T-helper 9 cell (primary cell): ENCODE data around the gene ACP2.
"Not testable (repeated sequence)": the region's sequence is repeated elsewhere in the genome, so short reads cannot be mapped to it uniquely, and the experiment has no call there.

Source experiments
- DNase-seq: peaks from one replicate; pipeline ENCODE4 v3.0.0-alpha.2; 2020

Gene ACP2

GRCh38 chr11:47241841-47242301 is 6.7 kb downstream of the ACP2 start:
- no peak for DNase-seq

GRCh38 chr11:47239852-47240251 is 8.8 kb downstream of the ACP2 start:
- DNase-seq: no peak

DNA sequence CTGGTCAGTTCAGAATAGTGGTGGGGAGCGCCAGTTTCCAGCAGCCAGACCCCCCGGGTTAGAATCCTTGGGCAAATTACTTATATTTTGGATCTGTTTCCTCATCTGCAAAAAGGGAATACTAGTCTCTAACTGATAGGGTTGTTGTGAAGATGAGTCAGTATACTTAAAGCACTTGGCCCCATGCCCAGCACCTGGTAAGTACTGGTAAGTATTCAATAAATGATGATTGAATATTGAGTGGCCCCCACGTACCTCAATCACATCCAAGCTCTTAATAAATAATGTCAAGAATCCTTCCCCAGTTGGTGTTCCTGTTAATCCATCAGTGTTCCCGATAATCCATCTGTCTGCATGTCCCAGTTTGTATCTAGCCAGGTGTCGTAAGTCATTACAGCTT is 12.1 kb downstream of the ACP2 start:
- no peak for DNase-seq

- no peak for DNase-seq
Observed at GRCh38 chr11:47235163-47235562, 13.5 kb downstream of the ACP2 start.

GRCh38 chr11:47234669-47235100 is 13.9 kb downstream of the ACP2 start:
- DNase-seq: peak; percentile 54

DNA sequence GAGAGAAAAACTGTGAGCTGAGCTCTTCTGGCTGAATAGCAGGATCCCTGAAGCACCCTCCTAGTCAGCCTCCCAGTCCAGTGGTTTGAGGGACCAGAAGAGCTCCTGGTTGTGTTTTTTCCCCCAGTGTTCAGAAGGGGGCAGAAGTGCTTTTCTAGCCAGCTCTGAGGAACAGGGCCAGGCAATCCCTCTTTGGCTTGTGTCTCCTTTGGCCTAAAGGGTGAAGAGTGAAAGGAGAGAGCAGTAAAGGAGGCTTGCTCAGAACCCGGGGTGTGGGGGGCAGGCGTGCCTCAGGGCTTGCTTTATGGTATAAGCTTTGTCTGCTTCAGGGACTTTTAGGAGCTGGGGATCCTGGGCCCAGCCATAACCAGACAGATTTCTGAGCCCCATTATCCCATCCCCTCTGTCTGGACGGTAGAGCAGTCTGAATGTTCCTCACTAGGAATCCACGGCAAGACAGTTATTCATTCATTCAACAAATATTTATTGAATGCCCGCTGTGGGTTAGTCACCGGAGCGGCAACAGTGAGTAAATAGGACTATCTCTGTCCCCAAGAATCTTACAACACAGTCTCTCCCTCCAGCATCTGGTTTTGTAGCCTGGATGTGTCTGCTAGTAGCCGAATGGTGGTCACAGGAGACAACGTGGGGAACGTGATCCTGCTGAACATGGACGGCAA is 14.5 kb downstream of the ACP2 start:
- no peak for DNase-seq

DNA sequence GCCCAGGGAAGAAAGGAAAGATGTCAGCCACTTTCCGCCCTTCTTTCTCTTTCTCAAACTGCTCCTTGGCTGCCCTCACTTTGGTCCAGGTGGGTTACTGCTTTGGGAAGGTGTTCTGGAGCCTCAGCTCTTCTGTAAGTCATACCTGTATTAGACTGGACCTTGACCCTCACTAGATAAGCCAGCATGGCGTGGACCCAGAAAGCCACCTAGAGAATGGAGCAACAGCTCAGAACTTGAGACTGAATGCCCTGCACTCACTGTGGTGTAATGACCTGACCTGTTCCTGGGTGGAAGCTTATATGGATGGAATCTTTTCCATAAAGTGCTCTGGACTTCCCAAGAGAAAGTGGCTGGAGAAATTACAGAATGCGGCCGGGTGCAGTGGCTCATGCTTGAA is 15.6 kb downstream of the ACP2 start:
- DNase-seq: no peak

DNA sequence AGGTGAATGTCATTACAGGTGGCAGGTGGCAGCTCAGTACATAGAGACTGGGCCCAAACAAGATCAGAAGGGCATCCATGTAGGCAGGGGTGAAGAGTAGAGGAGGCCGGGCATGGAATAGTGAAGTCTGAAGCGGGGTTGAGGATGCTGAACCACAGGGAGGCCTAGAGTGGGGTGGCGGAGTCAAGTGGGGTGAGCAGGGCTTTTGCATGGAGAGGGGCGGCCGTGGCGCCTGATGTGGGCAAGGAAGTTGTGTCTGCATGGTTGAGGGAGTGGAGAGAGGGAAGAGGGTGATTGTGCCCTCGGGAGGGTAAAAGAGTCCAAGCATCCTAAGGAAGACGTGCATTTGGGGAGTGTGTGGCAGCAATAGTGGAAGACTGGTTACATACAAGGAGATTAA is 19.5 kb downstream of the ACP2 start:
- no peak for DNase-seq

DNA sequence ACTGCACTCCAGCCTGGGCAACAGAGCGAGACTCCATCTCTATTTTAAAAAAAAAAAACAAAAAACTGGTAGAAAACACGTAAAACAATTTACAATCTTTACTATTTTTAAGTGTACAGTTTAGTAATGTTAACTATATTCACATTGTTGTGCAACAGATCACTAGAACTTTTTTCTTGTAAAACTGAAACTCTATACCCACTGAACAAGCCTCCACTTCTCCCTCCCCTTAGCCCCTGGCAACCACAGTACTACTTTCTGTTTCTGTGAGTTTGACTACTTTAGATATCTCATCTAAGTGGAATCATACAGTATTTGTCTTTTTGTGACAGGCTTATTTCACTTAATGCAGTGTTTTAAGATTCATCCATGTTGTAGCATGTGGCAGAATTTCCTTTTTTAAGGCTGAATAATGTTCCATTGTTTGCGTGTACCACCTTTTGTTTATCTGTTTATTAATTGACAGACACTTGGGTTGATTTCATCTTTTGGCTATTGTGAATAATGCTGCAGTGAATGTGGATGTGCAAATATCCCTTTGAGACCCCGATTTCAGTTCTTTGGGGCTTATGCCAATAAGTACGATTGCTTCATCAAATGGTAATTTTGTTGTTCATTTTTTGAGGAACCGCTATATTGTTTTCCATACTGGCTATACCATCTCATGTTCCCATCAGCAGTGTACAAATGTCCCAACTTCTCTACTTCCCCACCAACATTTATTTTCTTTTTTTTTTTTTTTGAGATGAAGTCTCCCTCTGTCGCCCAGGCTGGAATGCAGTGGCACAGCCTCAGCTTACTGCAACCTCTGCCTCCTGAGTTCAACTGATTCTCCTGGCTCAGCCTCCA is 22.8 kb downstream of the ACP2 start:
- no peak for DNase-seq

GRCh38 chr11:47222696-47223095 is 25.9 kb downstream of the ACP2 start:
- DNase-seq: no peak

DNA sequence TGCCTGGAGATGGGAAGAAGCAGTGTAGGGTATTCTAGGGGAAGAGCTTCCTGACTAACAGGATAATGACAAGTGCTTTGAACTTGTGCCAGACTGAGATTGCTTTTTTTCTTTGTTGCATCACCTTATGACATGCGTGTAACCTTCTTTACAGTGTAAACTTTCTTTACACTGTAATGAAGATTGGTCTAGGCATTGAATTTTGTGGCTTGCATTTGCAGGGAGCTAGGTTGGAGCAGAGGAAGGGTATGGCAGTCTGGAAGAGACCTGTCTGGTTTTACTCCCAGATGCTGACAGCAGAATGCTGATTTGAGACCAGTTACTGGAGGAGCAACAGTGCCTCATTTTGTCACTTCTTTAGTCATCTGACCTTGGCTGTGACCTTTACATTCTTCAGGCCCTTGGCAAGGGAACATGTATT is 28.2 kb downstream of the ACP2 start:
- DNase-seq: no peak

GRCh38 chr11:47216121-47216798 is 32.4 kb downstream of the ACP2 start:
- peak; percentile 15 for DNase-seq

DNA sequence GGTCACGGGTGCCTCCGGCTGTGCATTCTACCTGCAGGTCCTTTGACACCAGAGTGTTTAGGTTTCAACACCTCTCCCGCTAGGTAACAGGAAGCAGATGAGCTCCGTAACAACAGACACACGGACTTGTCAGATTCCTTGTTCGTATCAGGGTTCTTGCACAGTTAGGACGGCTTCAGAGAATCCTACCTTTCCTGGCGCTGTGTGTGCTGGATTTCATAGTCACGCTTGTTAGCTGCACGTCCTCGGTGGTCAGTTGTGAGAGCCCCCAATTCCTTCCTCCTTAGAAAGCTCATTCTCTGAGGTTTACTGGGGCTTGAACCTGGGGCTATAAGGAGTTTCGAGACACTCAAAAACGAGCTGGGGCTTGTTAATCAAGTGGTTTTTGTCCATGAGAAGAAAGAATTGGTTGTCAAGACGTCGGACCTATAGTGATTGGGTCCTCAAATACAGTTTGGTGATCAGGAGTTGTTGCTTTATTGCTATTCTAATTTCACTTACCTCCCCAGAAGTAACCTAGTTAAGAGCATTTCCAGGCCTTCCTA is 33.2 kb downstream of the ACP2 start:
- no peak for DNase-seq

DNA sequence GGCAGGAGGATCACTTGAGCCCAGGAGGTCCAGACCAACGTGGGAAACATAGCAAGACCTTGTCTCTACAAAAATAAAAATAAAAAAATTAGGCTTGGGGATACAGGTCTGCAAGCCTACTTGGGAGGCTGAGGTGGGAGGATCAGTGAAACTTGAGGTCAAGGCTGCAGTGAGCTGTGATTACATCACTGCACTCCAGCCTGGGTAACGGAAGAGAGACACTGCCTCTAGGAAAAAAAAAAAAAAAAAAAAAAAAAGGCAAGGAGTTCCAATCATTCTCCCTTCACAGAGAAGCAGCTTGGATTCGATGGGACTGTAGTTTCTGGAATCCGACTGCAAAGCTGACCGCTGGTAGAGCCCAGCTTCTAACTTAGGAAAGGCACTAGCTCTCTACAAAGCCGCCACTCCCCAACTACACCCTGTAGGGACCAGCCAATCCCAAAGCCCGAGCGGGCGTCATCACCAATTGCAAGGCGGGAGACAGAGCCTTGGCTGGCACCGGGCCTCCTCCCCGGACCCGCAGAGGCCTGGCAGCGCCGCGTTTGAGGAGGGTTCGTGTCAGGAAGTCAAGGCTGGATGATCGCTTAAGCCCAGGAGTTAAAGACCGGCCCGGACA is 34.6 kb downstream of the ACP2 start:
- DNase-seq: peak; percentile 69

- no peak for DNase-seq
Observed at GRCh38 chr11:47212938-47213337, 35.7 kb downstream of the ACP2 start.

GRCh38 chr11:47208628-47209027 is 40.0 kb downstream of the ACP2 start:
- DNase-seq: no peak

DNA sequence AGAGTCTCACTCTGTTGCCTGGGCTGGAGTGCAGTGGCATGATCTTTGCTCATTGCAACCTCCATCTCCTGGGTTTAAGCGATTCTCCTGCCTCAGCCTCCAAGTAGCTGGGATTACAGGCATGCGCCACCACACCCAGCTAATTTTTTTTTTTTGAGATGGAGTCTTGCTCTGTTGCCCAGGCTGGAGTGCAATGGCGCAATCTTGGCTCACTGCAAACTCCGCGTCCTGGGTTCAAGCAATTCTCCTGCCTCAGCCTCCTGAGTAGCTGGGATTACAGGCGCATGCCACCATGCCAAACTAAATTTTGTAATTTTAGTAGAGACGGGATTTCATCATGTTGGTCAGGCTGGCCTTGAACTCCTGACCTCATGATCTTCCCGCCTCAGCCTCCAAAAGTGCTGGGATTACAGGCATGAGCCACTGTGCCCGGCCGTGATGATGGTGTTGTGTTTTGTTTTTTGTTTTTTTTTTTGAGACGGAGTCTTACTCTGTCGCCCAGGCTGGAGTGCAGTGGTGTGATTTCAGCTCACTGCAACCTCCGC is 40.5 kb downstream of the ACP2 start:
- not testable (repeated sequence) for DNase-seq

DNA sequence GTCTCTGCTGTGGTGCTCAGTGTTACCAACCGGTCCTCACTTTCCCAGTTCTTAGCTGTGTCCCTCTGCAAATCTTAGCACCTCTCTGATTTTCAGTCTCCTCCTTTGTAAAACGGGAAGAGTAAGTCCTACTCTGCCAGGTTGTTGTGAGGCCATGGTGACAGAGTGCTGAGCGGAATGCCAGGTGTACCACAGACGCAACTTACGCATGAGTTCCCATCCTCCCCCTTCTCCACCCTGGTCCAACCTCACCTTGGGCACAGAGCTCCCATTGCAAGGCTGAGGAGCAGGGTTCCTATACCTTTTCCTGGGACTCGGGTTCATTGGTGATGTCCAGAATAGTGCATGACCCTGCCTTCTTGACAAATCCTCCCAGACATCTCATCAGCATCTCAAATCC is 41.2 kb downstream of the ACP2 start:
- DNase-seq: no peak

- not testable (repeated sequence) for DNase-seq
Observed at GRCh38 chr11:47206577-47206976, 42.0 kb downstream of the ACP2 start.

DNA sequence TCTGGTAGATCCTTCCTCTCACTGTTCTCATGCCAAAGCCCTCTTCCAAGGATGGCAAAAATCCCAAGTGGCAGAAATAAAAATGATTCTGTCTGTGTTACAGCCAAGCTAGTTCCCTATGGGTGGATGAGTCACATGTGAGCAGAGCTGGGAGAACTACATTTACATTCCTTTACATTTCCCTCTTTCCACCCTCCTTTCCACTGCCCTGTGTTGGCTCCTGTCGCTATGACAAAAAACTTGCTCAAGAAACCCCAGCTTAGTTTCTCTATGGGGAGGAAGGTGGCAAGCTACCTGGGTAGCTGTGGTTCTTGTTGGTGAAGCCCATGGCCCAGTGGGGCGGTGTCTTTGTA is 44.0 kb downstream of the ACP2 start:
- DNase-seq: no peak

DNA sequence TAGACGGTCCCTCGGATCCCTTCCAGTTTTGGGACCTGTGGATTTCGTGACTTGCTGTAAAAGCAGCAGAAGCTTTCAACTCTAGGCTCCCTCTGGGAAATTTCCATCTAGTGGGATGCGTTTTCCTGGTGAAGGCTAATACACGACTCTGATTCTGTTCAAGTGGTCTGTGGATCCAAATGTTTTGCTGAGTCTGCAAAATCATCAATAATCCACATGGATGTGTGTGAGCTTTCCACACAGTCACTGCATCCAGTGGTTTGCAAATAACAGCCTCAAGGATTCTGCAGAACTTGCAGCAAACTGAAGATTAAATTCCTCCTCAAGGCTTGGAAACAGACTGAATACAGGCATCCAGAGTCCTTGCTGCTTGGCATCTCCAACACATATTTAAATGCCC is 46.0 kb downstream of the ACP2 start:
- no peak for DNase-seq

DNA sequence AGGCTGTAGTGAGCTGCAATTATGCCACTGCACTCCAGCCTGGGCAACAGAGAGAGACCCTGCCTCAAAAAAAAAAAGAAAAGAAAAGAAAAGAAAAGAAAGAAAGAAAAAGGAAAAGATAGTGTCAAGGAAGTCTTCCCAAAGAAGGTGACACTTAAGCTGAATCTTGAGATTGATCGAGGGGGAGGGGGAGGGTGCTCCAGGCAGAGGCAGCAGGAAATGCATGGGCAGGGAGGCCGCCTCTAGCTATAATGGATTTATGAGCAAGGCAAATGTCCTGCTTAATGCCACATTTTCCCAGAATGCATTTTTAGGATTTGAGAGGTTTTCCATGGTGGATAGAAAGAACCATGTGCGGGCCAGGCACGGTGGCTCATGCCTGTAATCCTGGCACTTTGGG is 47.6 kb downstream of the ACP2 start:
- DNase-seq: no peak

GRCh38 chr11:47198161-47198560 is 50.5 kb downstream of the ACP2 start:
- not testable (repeated sequence) for DNase-seq
